HL-60 (cell line): Measurements from ENCODE around the gene EFTUD2.

ENCODE experiments used
- CTCF ChIP-seq: IDR thresholded peaks from one replicate; pipeline ENCODE4 v1.5.1; 2011; ENCODE audit warnings: low read length, control low read depth, inconsistent platforms; ENCODE audit not compliant: insufficient read depth
- GABPA ChIP-seq: IDR thresholded peaks from 2 replicates; pipeline ENCODE4 v1.6.1; 2012; ENCODE audit warnings: low read depth
- POLR2AphosphoS5 ChIP-seq: IDR thresholded peaks from 2 replicates; pipeline ENCODE4 v1.6.1; 2012; ENCODE audit warnings: low read depth
- REST ChIP-seq: IDR thresholded peaks from 2 replicates; pipeline ENCODE4 v1.6.1; 2012; ENCODE audit warnings: low read depth; ENCODE audit not compliant: insufficient replicate concordance
- SPI1 ChIP-seq: IDR thresholded peaks from 2 replicates; pipeline ENCODE4 v1.6.1; 2012; ENCODE audit warnings: low read depth, mild to moderate bottlenecking, borderline replicate concordance

- no peak for TF ChIP-seq CTCF
- no peak for TF ChIP-seq REST
- no peak for TF ChIP-seq SPI1
- no peak for TF ChIP-seq POLR2AphosphoS5
- TF ChIP-seq GABPA, result no peak
Measured at GRCh38 chr17:44940768-44941167, 41.5 kb upstream of the EFTUD2 start.
